Keratinocyte (primary cell): ENCODE data around the gene RNF31. TPM values are rescaled to one million over a fixed set of nuclear protein-coding genes. Genes with fewer than 3 reads are reported as not detected.

ENCODE experiments used
- DNase-seq: peaks from one replicate; pipeline ENCODE4 v3.0.0-alpha.2; 2011; ENCODE audit warnings: low read depth, missing footprints, low spot score
- FAIRE-seq: peaks from 2 replicates; lab custom pipeline; 2011; peaks lifted over from hg19 to GRCh38; lab: Jason Lieb, UNC
- H2AFZ ChIP-seq: 2 replicates; pipeline ENCODE4 v1.6.0; 2012; ENCODE audit warnings: low read length, control low read depth, inconsistent platforms; ENCODE audit not compliant: control insufficient read depth
- H3K27ac ChIP-seq: 2 replicates; pipeline ENCODE4 v1.5.1; 2011; ENCODE audit warnings: low read length; ENCODE audit not compliant: control insufficient read depth, insufficient read depth
- H3K27me3 ChIP-seq: 3 replicates; pipeline ENCODE4 v1.6.0; 2011; ENCODE audit warnings: low read length; ENCODE audit not compliant: control insufficient read depth, insufficient read depth; ENCODE audit errors: extremely low read depth
- H3K36me3 ChIP-seq, 2 experiments: 2 replicates in 1 of 2; 3 replicates in 1 of 2; pipeline ENCODE4 v1.5.1; 2011; ENCODE audit warnings: low read length in 2 of 2, mild to moderate bottlenecking in 1 of 2; ENCODE audit not compliant: control insufficient read depth in 2 of 2, insufficient read depth in 2 of 2; ENCODE audit errors: extremely low read depth in 1 of 2
- H3K4me1 ChIP-seq: 3 replicates; pipeline ENCODE4 v1.5.1; 2011; ENCODE audit warnings: low read length; ENCODE audit not compliant: control insufficient read depth, insufficient read depth; ENCODE audit errors: extremely low read depth
- H3K4me2 ChIP-seq: 3 replicates; pipeline ENCODE4 v1.6.0; 2011; ENCODE audit warnings: low read depth, low read length; ENCODE audit not compliant: control insufficient read depth, insufficient read depth; ENCODE audit errors: extremely low read depth
- H3K4me3 ChIP-seq, 3 experiments: fragments of 200-600 bp in 1 of 3; sonication (generic) in 1 of 3; 2 replicates in 2 of 3; 3 replicates in 1 of 3; pipeline ENCODE4 v1.5.1; 2011 to 2016; ENCODE audit warnings: low read length in 3 of 3, mild to moderate bottlenecking in 3 of 3, control low read depth in 2 of 3, inconsistent platforms in 1 of 3, low read depth in 1 of 3, mixed read lengths in 1 of 3, mixed run types in 1 of 3, moderate library complexity in 1 of 3; ENCODE audit not compliant: control insufficient read depth in 2 of 3, insufficient read depth in 2 of 3; ENCODE audit errors: extremely low read depth in 1 of 3
- H3K79me2 ChIP-seq: 2 replicates; pipeline ENCODE4 v1.6.0; 2012; ENCODE audit warnings: low read length; ENCODE audit not compliant: control insufficient read depth, insufficient read depth
- H3K9ac ChIP-seq: 3 replicates; pipeline ENCODE4 v1.6.0; 2011; ENCODE audit warnings: low read length; ENCODE audit not compliant: control insufficient read depth, insufficient read depth; ENCODE audit errors: extremely low read depth
- H3K9me1 ChIP-seq: 3 replicates; pipeline ENCODE4 v1.6.0; 2011; ENCODE audit warnings: low read length; ENCODE audit not compliant: control insufficient read depth, insufficient read depth; ENCODE audit errors: extremely low read depth
- H3K9me3 ChIP-seq: 2 replicates; pipeline ENCODE4 v1.5.1; 2012; ENCODE audit warnings: low read depth, low read length; ENCODE audit not compliant: control insufficient read depth
- H4K20me1 ChIP-seq: 3 replicates; pipeline ENCODE4 v1.6.0; 2011; ENCODE audit warnings: low read length; ENCODE audit not compliant: control insufficient read depth, insufficient read depth; ENCODE audit errors: extremely low read depth
- CTCF ChIP-seq, 3 experiments: IDR thresholded peaks in 1 of 3; conservative IDR thresholded peaks in 1 of 3; optimal IDR thresholded peaks in 1 of 3; 2 replicates in 2 of 3; 3 replicates in 1 of 3; pipeline versions ENCODE3 to v1.5.1; 2011; ENCODE audit warnings: low read length in 3 of 3, mild to moderate bottlenecking in 3 of 3, moderate library complexity in 2 of 3, control low read depth in 1 of 3, inconsistent platforms in 1 of 3; ENCODE audit not compliant: insufficient read depth in 2 of 3; ENCODE audit errors: extremely low read depth in 1 of 3
- EZH2 ChIP-seq: IDR thresholded peaks from one replicate; pipeline ENCODE4 v1.6.1; 2012; ENCODE audit warnings: inconsistent platforms, mild to moderate bottlenecking, low read length, moderate library complexity
- dilution Hi-C: fragments of 300-500 bp; cut with MboI; formaldehyde crosslinking; loops from one replicate; pipeline ENCODE4 v1.7.0; 2020; ENCODE audit warnings: low sequenced_read_pairs; ENCODE audit not compliant: extremely low pct_ligation_motif_present
- polyA plus RNA-seq, 5 experiments: library from polyadenylated mRNA; depleted of rRNA in 3 of 5; stranded (reverse) in 3 of 5; stranded (forward) in 1 of 5; unstranded in 1 of 5; fragments of >200 nt; gene quantifications; 1 replicate in 1 of 5; 2 replicates in 3 of 5; 3 replicates in 1 of 5; pipeline versions ENCODE4 v1.2.1 to v1.2.3, GENCODE V29; 2011 to 2012; ENCODE audit warnings: missing spikeins in 2 of 5, low read depth in 1 of 5, low replicate concordance in 1 of 5

Gene RNF31
- polyA plus RNA-seq, 1 donor (not counting 4 experiments of a cell fraction or from before 2014, with no cell fraction given) = 17.4 TPM

- no peaks in the 10 kb centered on the region for H3K27me3 ChIP-seq
- dilution Hi-C loops = no loop called here
- H3K36me3 ChIP-seq = peaks cover 15 to 21% of the 10 kb centered on the region in 2 experiments
- H3K4me2 ChIP-seq = peak overlapping the region; percentile 98
- TF ChIP-seq CTCF (optimal IDR thresholded peaks at IDR 0.05 in 1 of 3, IDR thresholded peaks at IDR 0.05 in 1 of 3, conservative IDR thresholded peaks at IDR 0.05 in 1 of 3; ENCODE audit: extremely low read depth in 1 of 3, insufficient read depth in 2 of 3, low read length in 3 of 3) (no peak), EZH2 (no peak)
- no peak for FAIRE-seq
- no peaks in the 10 kb centered on the region for H4K20me1 ChIP-seq
- H3K9ac ChIP-seq = peak overlapping the region; percentile 98
- peaks cover 49% of the 10 kb centered on the region for H3K79me2 ChIP-seq
- no peaks in the 10 kb centered on the region for H3K9me3 ChIP-seq
- DNase-seq = no peak
- peak overlapping the region; percentile 83 to 98 (median 96) for H3K4me3 ChIP-seq
- peaks cover 15% of the 10 kb centered on the region for H3K4me1 ChIP-seq
- H2AFZ ChIP-seq = no peak overlapping the region
- H3K9me1 ChIP-seq = no peaks in the 10 kb centered on the region
- no peak overlapping the region for H3K27ac ChIP-seq
Observed at GRCh38 chr14:24194186-24194872, 47.0 kb downstream of the RNF31 start.

- H3K27ac ChIP-seq = peak overlapping the region; percentile 96
- H3K36me3 ChIP-seq = peaks cover 12 to 21% of the 10 kb centered on the region in 2 experiments
- no peaks in the 10 kb centered on the region for H3K9me1 ChIP-seq
- peaks cover 49% of the 10 kb centered on the region for H3K79me2 ChIP-seq
- H3K9ac ChIP-seq = peak overlapping the region; percentile 98
- no peaks in the 10 kb centered on the region for H3K27me3 ChIP-seq
- no peaks in the 10 kb centered on the region for H4K20me1 ChIP-seq
- TF ChIP-seq EZH2 (no peak), CTCF (optimal IDR thresholded peaks at IDR 0.05 in 1 of 3, IDR thresholded peaks at IDR 0.05 in 1 of 3, conservative IDR thresholded peaks at IDR 0.05 in 1 of 3; ENCODE audit: extremely low read depth in 1 of 3, insufficient read depth in 2 of 3, low read length in 3 of 3) (no peak)
- dilution Hi-C loops = no loop called here
- peak overlapping the region; percentile 83 to 98 (median 96) for H3K4me3 ChIP-seq
- H3K4me1 ChIP-seq = peaks cover 15% of the 10 kb centered on the region
- DNase-seq (no peak), FAIRE-seq (no peak)
- peak overlapping the region; percentile 98 for H3K4me2 ChIP-seq
- no peaks in the 10 kb centered on the region for H3K9me3 ChIP-seq
- H2AFZ ChIP-seq = peak overlapping the region; percentile 90
Observed at GRCh38 chr14:24194873-24195185, 47.5 kb downstream of the RNF31 start.
